Stimulated activated CD4-positive, alpha-beta T cell treated with anti-CD3 and anti-CD28 coated beads, TNF-alpha, amount 100 ng/mL, for 48 hours (primary cell): ENCODE results near the gene ROBO1.
"Not testable (repeated sequence)": the region's sequence is repeated elsewhere in the genome, so short reads cannot be mapped to it uniquely, and the experiment has no call there.

Experiments
- DNase-seq, 3 donors: peaks; one replicate each; pipeline ENCODE4 v3.0.0-alpha.2; 2020; ENCODE audit warnings: low read depth in 3 of 3

The ROBO1 gene

GRCh38 chr3:79246875-79247724, 520.7 kb downstream of the ROBO1 start:
- DNase-seq, result no peak

GRCh38 chr3:79245284-79246138, 522.3 kb downstream of the ROBO1 start:
- no peak for DNase-seq

- DNase-seq, result no peak
Observed at GRCh38 chr3:79236496-79236895, 531.3 kb downstream of the ROBO1 start.

GRCh38 chr3:79233431-79234060, 534.3 kb downstream of the ROBO1 start:
- DNase-seq, result no peak

GRCh38 chr3:79230266-79230665, 537.5 kb downstream of the ROBO1 start:
- no peak for DNase-seq

- DNase-seq, result no peak
Observed at GRCh38 chr3:79217096-79217495, 550.7 kb downstream of the ROBO1 start.

GRCh38 chr3:79215286-79215685, 552.5 kb downstream of the ROBO1 start:
- no peak for DNase-seq

GRCh38 chr3:79211586-79212359, 556.0 kb downstream of the ROBO1 start:
- DNase-seq, result no peak

GRCh38 chr3:79204351-79204750, 563.4 kb downstream of the ROBO1 start:
- no peak for DNase-seq

GRCh38 chr3:79203144-79203519, 564.7 kb downstream of the ROBO1 start:
- DNase-seq, result no peak

GRCh38 chr3:79202471-79203143, 565.2 kb downstream of the ROBO1 start:
- no peak for DNase-seq

- no peak for DNase-seq
Observed at GRCh38 chr3:79200456-79200855, 567.3 kb downstream of the ROBO1 start.

GRCh38 chr3:79199966-79200365, 567.8 kb downstream of the ROBO1 start:
- DNase-seq, result no peak

- DNase-seq, result no peak
Observed at GRCh38 chr3:79187426-79187825, 580.4 kb downstream of the ROBO1 start.

- no peak for DNase-seq
Observed at GRCh38 chr3:79184251-79184650, 583.5 kb downstream of the ROBO1 start.

GRCh38 chr3:79183496-79183895, 584.3 kb downstream of the ROBO1 start:
- DNase-seq, result no peak

- DNase-seq, result no peak
Observed at GRCh38 chr3:79178471-79179180, 589.2 kb downstream of the ROBO1 start.

GRCh38 chr3:79175870-79176269, 591.9 kb downstream of the ROBO1 start:
- DNase-seq, result no peak

GRCh38 chr3:79173259-79173658, 594.5 kb downstream of the ROBO1 start:
- not testable (repeated sequence) for DNase-seq

- no peak for DNase-seq
Observed at GRCh38 chr3:79172241-79172640, 595.6 kb downstream of the ROBO1 start.
